Osteocyte (in vitro differentiated cells): ENCODE data around the gene KLHDC4. TPM values are rescaled to one million over a fixed set of nuclear protein-coding genes. Genes with fewer than 3 reads are reported as not detected.

Experiments used
- DNase-seq: peaks from one replicate; pipeline ENCODE4 v3.0.0; 2021; ENCODE audit warnings: mixed read lengths; ENCODE audit not compliant: unreplicated experiment; ENCODE audit errors: extremely low spot score
- H3K27ac Mint-ChIP-seq: one replicate; pipeline ENCODE4 v1.8.0; 2021; ENCODE audit warnings: mild to moderate bottlenecking, mixed read lengths; ENCODE audit not compliant: unreplicated experiment
- H3K27me3 Mint-ChIP-seq: one replicate; pipeline ENCODE4 v1.8.0; 2021; ENCODE audit warnings: mixed read lengths; ENCODE audit not compliant: unreplicated experiment
- H3K36me3 Mint-ChIP-seq: one replicate; pipeline ENCODE4 v1.8.0; 2021; ENCODE audit warnings: mixed read lengths; ENCODE audit not compliant: unreplicated experiment
- H3K4me1 Mint-ChIP-seq: one replicate; pipeline ENCODE4 v1.8.0; 2021; ENCODE audit warnings: mixed read lengths; ENCODE audit not compliant: unreplicated experiment
- H3K4me3 Mint-ChIP-seq: one replicate; pipeline ENCODE4 v1.8.0; 2021; ENCODE audit warnings: mild to moderate bottlenecking, moderate library complexity, mixed read lengths; ENCODE audit not compliant: unreplicated experiment
- H3K9me3 Mint-ChIP-seq: one replicate; pipeline ENCODE4 v1.8.0; 2021; ENCODE audit warnings: mixed read lengths; ENCODE audit not compliant: unreplicated experiment
- total RNA-seq: library from RNA; stranded (reverse); gene quantifications from 2 replicates; pipeline ENCODE4 v1.2.1, GENCODE V29; 2021
- TF ChIP-seq, protein P1 (sequence below): fragments of 200-600 bp; sonication (generic); IDR thresholded peaks from 2 replicates; pipeline ENCODE4 v1.5.0; 2021; ENCODE audit warnings: antibody characterized with exemption, mild to moderate bottlenecking, moderate library complexity

Gene KLHDC4
- total RNA-seq, 1 donor from 2014 or later = 31.0 TPM

GRCh38 chr16:87700406-87701077 is 65.2 kb downstream of the KLHDC4 start:
- Mint-ChIP-seq H3K4me3 (no peak overlapping the region), H3K27me3 (no peaks in the 10 kb centered on the region), H3K4me1 (peaks cover 3% of the 10 kb centered on the region), H3K9me3 (no peaks in the 10 kb centered on the region), H3K27ac (no peak overlapping the region), H3K36me3 (peaks cover 12% of the 10 kb centered on the region)
- TF ChIP-seq, protein P1, sequence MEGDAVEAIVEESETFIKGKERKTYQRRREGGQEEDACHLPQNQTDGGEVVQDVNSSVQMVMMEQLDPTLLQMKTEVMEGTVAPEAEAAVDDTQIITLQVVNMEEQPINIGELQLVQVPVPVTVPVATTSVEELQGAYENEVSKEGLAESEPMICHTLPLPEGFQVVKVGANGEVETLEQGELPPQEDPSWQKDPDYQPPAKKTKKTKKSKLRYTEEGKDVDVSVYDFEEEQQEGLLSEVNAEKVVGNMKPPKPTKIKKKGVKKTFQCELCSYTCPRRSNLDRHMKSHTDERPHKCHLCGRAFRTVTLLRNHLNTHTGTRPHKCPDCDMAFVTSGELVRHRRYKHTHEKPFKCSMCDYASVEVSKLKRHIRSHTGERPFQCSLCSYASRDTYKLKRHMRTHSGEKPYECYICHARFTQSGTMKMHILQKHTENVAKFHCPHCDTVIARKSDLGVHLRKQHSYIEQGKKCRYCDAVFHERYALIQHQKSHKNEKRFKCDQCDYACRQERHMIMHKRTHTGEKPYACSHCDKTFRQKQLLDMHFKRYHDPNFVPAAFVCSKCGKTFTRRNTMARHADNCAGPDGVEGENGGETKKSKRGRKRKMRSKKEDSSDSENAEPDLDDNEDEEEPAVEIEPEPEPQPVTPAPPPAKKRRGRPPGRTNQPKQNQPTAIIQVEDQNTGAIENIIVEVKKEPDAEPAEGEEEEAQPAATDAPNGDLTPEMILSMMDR = no peak
- no peak for DNase-seq

GRCh38 chr16:87698676-87699199 is 67.0 kb downstream of the KLHDC4 start:
- H3K36me3 Mint-ChIP-seq = peaks cover 12% of the 10 kb centered on the region
- H3K4me1 Mint-ChIP-seq = no peaks in the 10 kb centered on the region
- no peak for DNase-seq
- H3K9me3 Mint-ChIP-seq = no peaks in the 10 kb centered on the region
- H3K4me3 Mint-ChIP-seq = no peak overlapping the region
- H3K27ac Mint-ChIP-seq = no peak overlapping the region
- no peaks in the 10 kb centered on the region for H3K27me3 Mint-ChIP-seq
- TF ChIP-seq, protein P1 = no peak

- DNase-seq = no peak
- H3K27ac Mint-ChIP-seq = no peak overlapping the region
- TF ChIP-seq, protein P1 = no peak
- no peaks in the 10 kb centered on the region for H3K4me1 Mint-ChIP-seq
- no peaks in the 10 kb centered on the region for H3K27me3 Mint-ChIP-seq
- H3K36me3 Mint-ChIP-seq = peaks cover 10% of the 10 kb centered on the region
- no peak overlapping the region for H3K4me3 Mint-ChIP-seq
- no peaks in the 10 kb centered on the region for H3K9me3 Mint-ChIP-seq
Observed at GRCh38 chr16:87698241-87698640, 67.5 kb downstream of the KLHDC4 start.

GRCh38 chr16:87697792-87698191 is 68.0 kb downstream of the KLHDC4 start:
- no peaks in the 10 kb centered on the region for H3K9me3 Mint-ChIP-seq
- DNase-seq = no peak
- TF ChIP-seq, protein P1 = no peak
- H3K36me3 Mint-ChIP-seq = peaks cover 10% of the 10 kb centered on the region
- no peak overlapping the region for H3K4me3 Mint-ChIP-seq
- H3K27ac Mint-ChIP-seq = no peak overlapping the region
- H3K4me1 Mint-ChIP-seq = no peaks in the 10 kb centered on the region
- H3K27me3 Mint-ChIP-seq = no peaks in the 10 kb centered on the region

- Mint-ChIP-seq H3K36me3 (peaks cover 10% of the 10 kb centered on the region), H3K27me3 (no peaks in the 10 kb centered on the region), H3K9me3 (no peaks in the 10 kb centered on the region), H3K4me1 (no peaks in the 10 kb centered on the region), H3K27ac (no peak overlapping the region), H3K4me3 (no peak overlapping the region)
- DNase-seq = no peak
- TF ChIP-seq, protein P1 = no peak
Observed at GRCh38 chr16:87697256-87697655, 68.5 kb downstream of the KLHDC4 start.
